Fibroblast of lung (primary cell): ENCODE results near the gene CD2AP. TPM values are rescaled to one million over a fixed set of nuclear protein-coding genes. Genes with fewer than 3 reads are reported as not detected.

ENCODE experiments used
- DNase-seq, 2 donors: peaks; one replicate each; pipeline versions ENCODE4 v3.0.0 to v3.0.0-alpha.2; 2010; ENCODE audit warnings: low read depth in 2 of 2
- H2AFZ ChIP-seq: 2 replicates; pipeline ENCODE4 v1.5.1; 2012; ENCODE audit warnings: low read length, control low read depth, inconsistent platforms
- H3K27ac ChIP-seq: 2 replicates; pipeline ENCODE4 v1.5.1; 2011; ENCODE audit warnings: low read length, control low read depth; ENCODE audit not compliant: insufficient read depth
- H3K27me3 ChIP-seq: 2 replicates; pipeline ENCODE4 v1.5.1; 2011; ENCODE audit warnings: mild to moderate bottlenecking, low read length; ENCODE audit not compliant: control insufficient read depth, insufficient read depth
- H3K36me3 ChIP-seq: 2 replicates; pipeline ENCODE4 v1.5.1; 2011; ENCODE audit warnings: low read length; ENCODE audit not compliant: control insufficient read depth, insufficient read depth
- H3K4me1 ChIP-seq: 2 replicates; pipeline ENCODE4 v1.5.1; 2011; ENCODE audit warnings: low read length; ENCODE audit not compliant: control insufficient read depth, insufficient read depth; ENCODE audit errors: extremely low read depth
- H3K4me2 ChIP-seq: 2 replicates; pipeline ENCODE4 v1.5.1; 2011; ENCODE audit warnings: low read length, control low read depth; ENCODE audit not compliant: insufficient read depth; ENCODE audit errors: extremely low read depth
- H3K4me3 ChIP-seq, 4 experiments: fragments of 200-600 bp in 1 of 4; sonication (generic) in 1 of 4; replicated peaks in 1 of 4; 2 replicates each; pipeline ENCODE4 v1.5.1; 2011 to 2016; ENCODE audit warnings: low read length in 4 of 4, low read depth in 3 of 4, mild to moderate bottlenecking in 3 of 4, control low read depth in 2 of 4, inconsistent platforms in 1 of 4, mixed read lengths in 1 of 4; ENCODE audit not compliant: insufficient read depth in 1 of 4; ENCODE audit errors: control extremely low read depth in 1 of 4
- H3K79me2 ChIP-seq: 2 replicates; pipeline ENCODE4 v1.5.1; 2012; ENCODE audit warnings: mild to moderate bottlenecking, low read length, inconsistent platforms; ENCODE audit not compliant: control insufficient read depth, insufficient read depth
- H3K9ac ChIP-seq: 2 replicates; pipeline ENCODE4 v1.5.1; 2011; ENCODE audit warnings: mild to moderate bottlenecking, low read length, control low read depth; ENCODE audit not compliant: insufficient read depth
- H3K9me3 ChIP-seq: 2 replicates; pipeline ENCODE4 v1.5.1; 2012; ENCODE audit warnings: low read depth, low read length; ENCODE audit not compliant: control insufficient read depth, insufficient read depth
- H4K20me1 ChIP-seq: 2 replicates; pipeline ENCODE4 v1.5.1; 2011; ENCODE audit warnings: low read length; ENCODE audit not compliant: control insufficient read depth, insufficient read depth; ENCODE audit errors: extremely low read depth
- EZH2 ChIP-seq: IDR thresholded peaks from 2 replicates; pipeline ENCODE4 v1.5.1; 2012; ENCODE audit warnings: low read length, control low read depth, mild to moderate bottlenecking; ENCODE audit errors: missing control alignments
- polyA plus RNA-seq, 2 donors: library from polyadenylated mRNA; depleted of rRNA in 1 of 2; stranded (reverse) in 1 of 2; unstranded in 1 of 2; fragments of >200 nt; gene quantifications; 2 replicates each; pipeline ENCODE4 v1.2.1, GENCODE V29; 2011 to 2012; ENCODE audit warnings: missing spikeins in 1 of 2
- total RNA-seq: library from RNA; depleted of rRNA; stranded (reverse); fragments of >200 nt; gene quantifications from 2 replicates; pipeline ENCODE4 v1.2.1, GENCODE V29; 2014
- TF ChIP-seq, protein P1 (sequence below), 2 donors: IDR thresholded peaks in 1 of 2; conservative IDR thresholded peaks in 1 of 2; 1 replicate in 1 of 2; 2 replicates in 1 of 2; pipeline ENCODE4 v1.5.1; 2011 to 2012; ENCODE audit warnings: low read length in 2 of 2, control low read depth in 1 of 2, inconsistent platforms in 1 of 2, low read depth in 1 of 2, mild to moderate bottlenecking in 1 of 2

Gene CD2AP
- total and polyA plus RNA-seq, 2 donors (not counting 1 experiment from before 2014, with no cell fraction given), result 15.7 to 17.2 TPM

DNA sequence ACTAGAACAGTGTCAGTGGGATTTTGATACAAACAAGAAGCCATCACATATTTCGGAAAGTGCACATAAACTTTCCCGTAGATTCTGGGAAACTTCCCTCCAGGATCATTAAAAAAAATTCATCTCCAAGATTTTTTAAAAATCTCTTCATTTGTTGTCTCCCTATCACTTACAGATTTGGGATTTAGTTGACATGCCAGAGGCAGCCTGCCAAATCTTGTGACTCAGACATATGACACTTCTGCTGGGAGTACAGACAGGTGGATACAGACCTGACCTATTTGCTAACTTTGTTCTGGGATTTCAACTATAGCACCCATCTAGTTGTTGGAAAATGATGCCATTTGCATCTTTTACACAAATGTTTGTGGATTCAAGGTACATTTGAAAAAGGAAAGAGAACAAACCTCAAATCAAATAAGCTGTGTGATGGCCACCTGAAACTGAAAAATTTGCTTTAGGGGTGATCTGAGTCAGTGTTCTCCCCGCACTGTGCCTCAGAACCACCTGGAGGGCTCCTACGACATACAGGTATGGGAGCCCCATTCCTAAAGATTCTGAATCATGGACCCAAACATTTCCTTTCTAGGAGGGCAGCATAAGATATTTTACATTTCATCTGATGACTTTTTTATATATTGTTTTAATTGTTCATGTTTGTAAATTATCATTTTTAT, 21.9 kb upstream of the CD2AP start:
- H4K20me1 ChIP-seq, result no peaks in the 10 kb centered on the region
- no peak overlapping the region for H2AFZ ChIP-seq
- H3K4me2 ChIP-seq, result no peak overlapping the region
- no peaks in the 10 kb centered on the region for H3K27me3 ChIP-seq
- no peak overlapping the region for H3K4me3 ChIP-seq
- H3K79me2 ChIP-seq, result no peaks in the 10 kb centered on the region
- DNase-seq, result peak in 1 of 2 donors; percentile 9
- no peaks in the 10 kb centered on the region for H3K9me3 ChIP-seq
- no peak overlapping the region for H3K9ac ChIP-seq
- H3K36me3 ChIP-seq, result no peaks in the 10 kb centered on the region
- no peaks in the 10 kb centered on the region for H3K4me1 ChIP-seq
- TF ChIP-seq, protein P1, sequence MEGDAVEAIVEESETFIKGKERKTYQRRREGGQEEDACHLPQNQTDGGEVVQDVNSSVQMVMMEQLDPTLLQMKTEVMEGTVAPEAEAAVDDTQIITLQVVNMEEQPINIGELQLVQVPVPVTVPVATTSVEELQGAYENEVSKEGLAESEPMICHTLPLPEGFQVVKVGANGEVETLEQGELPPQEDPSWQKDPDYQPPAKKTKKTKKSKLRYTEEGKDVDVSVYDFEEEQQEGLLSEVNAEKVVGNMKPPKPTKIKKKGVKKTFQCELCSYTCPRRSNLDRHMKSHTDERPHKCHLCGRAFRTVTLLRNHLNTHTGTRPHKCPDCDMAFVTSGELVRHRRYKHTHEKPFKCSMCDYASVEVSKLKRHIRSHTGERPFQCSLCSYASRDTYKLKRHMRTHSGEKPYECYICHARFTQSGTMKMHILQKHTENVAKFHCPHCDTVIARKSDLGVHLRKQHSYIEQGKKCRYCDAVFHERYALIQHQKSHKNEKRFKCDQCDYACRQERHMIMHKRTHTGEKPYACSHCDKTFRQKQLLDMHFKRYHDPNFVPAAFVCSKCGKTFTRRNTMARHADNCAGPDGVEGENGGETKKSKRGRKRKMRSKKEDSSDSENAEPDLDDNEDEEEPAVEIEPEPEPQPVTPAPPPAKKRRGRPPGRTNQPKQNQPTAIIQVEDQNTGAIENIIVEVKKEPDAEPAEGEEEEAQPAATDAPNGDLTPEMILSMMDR (conservative IDR thresholded peaks at IDR 0.05 in 1 of 2, IDR thresholded peaks at IDR 0.05 in 1 of 2; ENCODE audit: low read depth in 1 of 2, low read length in 2 of 2), result no peak
- no peak for TF ChIP-seq EZH2
- no peak overlapping the region for H3K27ac ChIP-seq

DNA sequence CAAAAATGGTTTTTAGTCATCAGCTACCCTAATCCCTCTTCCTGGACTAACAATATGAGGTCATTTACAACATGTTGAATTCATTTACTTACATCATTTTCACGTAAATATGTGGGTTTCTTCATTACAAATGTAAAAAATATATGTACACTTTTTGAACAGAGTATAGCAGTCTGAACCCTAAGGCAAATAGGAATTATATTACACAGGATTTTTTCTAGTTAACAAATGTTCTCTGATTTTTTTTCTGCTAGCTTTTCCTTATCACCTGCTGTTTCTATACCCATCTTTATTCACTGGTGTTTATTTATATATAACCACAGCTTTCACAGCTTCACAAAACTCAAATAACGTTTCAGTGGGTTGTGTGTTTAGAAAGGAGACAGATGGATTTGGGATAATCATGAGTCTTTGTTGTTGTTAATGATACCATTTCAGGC, 21.0 kb upstream of the CD2AP start:
- H4K20me1 ChIP-seq, result no peaks in the 10 kb centered on the region
- H3K4me3 ChIP-seq, result no peak overlapping the region
- H3K36me3 ChIP-seq, result no peaks in the 10 kb centered on the region
- no peak overlapping the region for H3K9ac ChIP-seq
- no peak overlapping the region for H3K27ac ChIP-seq
- H3K4me1 ChIP-seq, result no peaks in the 10 kb centered on the region
- DNase-seq, result no peak
- no peak overlapping the region for H2AFZ ChIP-seq
- no peaks in the 10 kb centered on the region for H3K79me2 ChIP-seq
- no peaks in the 10 kb centered on the region for H3K9me3 ChIP-seq
- no peaks in the 10 kb centered on the region for H3K27me3 ChIP-seq
- no peak for TF ChIP-seq EZH2
- TF ChIP-seq, protein P1 (conservative IDR thresholded peaks at IDR 0.05 in 1 of 2, IDR thresholded peaks at IDR 0.05 in 1 of 2; ENCODE audit: low read depth in 1 of 2, low read length in 2 of 2), result no peak
- no peak overlapping the region for H3K4me2 ChIP-seq

DNA sequence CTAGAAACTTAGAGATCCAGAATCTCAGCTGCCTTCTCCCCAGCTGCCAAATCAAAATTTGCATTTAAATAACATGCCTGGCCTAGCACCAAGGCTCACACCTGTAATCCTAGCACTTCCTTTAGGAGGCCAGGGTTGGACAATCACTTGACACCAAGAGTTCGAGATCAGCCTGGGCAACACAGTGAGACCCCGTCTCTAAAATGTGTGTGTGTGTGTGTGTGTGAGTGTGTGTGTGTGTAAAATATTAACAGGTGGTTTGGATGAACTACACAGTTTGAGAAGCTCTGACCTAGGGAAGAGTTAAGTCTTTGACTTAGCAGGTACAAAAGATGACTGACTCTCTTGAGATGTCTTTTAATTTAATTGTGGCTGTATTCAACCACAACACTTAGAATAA, 20.2 kb upstream of the CD2AP start:
- Histone ChIP-seq H4K20me1 (no peaks in the 10 kb centered on the region), H3K9me3 (no peaks in the 10 kb centered on the region), H3K9ac (no peak overlapping the region), H2AFZ (no peak overlapping the region), H3K27me3 (no peaks in the 10 kb centered on the region), H3K4me3 (no peak overlapping the region), H3K4me1 (no peaks in the 10 kb centered on the region), H3K4me2 (no peak overlapping the region), H3K36me3 (no peaks in the 10 kb centered on the region), H3K27ac (no peak overlapping the region), H3K79me2 (no peaks in the 10 kb centered on the region)
- no peak for TF ChIP-seq EZH2
- TF ChIP-seq, protein P1 (conservative IDR thresholded peaks at IDR 0.05 in 1 of 2, IDR thresholded peaks at IDR 0.05 in 1 of 2; ENCODE audit: low read depth in 1 of 2, low read length in 2 of 2), result no peak
- no peak for DNase-seq
